Measurements from ENCODE around the gene HLCS.
"Not testable (repeated sequence)": the region's sequence is repeated elsewhere in the genome, so short reads cannot be mapped to it uniquely, and the experiment has no call there.

The HLCS gene

GRCh38 chr21:36966066-36966820 lies at the start of gene HLCS:
Gene HLCS (minus strand): TSS chr21:36966669. CDS start chr21:36966638, 31 bp downstream.
- peak; percentile 88 to 90 for ATAC-seq (replicated peaks)
- peak within 1 kb of the TSS; percentile 83 to 89 for H3K4me3 Mint-ChIP-seq
- no peaks in the 10 kb centered on the region for H3K27me3 Mint-ChIP-seq
- peak; percentile 55 for DNase-seq
- H3K4me1 Mint-ChIP-seq, result peaks cover 14 to 32% of the 10 kb centered on the region in 2 donors
- H3K9me3 Mint-ChIP-seq, result no peaks in the 10 kb centered on the region
- H3K27ac Mint-ChIP-seq, result peak within 1 kb of the TSS; percentile 88
- H3K36me3 Mint-ChIP-seq, result no peaks in the 10 kb centered on the region

GRCh38 chr21:37009740-37010341 lies 43.4 kb upstream of the HLCS start:
- no peaks in the 10 kb centered on the region for H3K9me3 Mint-ChIP-seq
- no peak overlapping the region for H3K27ac Mint-ChIP-seq
- no peaks in the 10 kb centered on the region for H3K36me3 Mint-ChIP-seq
- peak; percentile 93 for ATAC-seq (replicated peaks)
- peaks cover 54 to 57% of the 10 kb centered on the region in 2 donors for H3K27me3 Mint-ChIP-seq
- peaks cover 17 to 28% of the 10 kb centered on the region in 2 donors for H3K4me1 Mint-ChIP-seq
- peak; percentile 66 for DNase-seq
- H3K4me3 Mint-ChIP-seq, result peak overlapping the region; percentile 50 to 78

GRCh38 chr21:37008724-37009123 lies 42.3 kb upstream of the HLCS start:
- H3K4me3 Mint-ChIP-seq, result no peak overlapping the region
- no peaks in the 10 kb centered on the region for H3K9me3 Mint-ChIP-seq
- H3K36me3 Mint-ChIP-seq, result no peaks in the 10 kb centered on the region
- ATAC-seq (replicated peaks) (no peak), DNase-seq (no peak)
- peaks cover 17 to 28% of the 10 kb centered on the region in 2 donors for H3K4me1 Mint-ChIP-seq
- no peak overlapping the region for H3K27ac Mint-ChIP-seq
- H3K27me3 Mint-ChIP-seq, result peaks cover 47 to 50% of the 10 kb centered on the region in 2 donors

- Mint-ChIP-seq H3K27me3 (peaks cover 34 to 40% of the 10 kb centered on the region in 2 donors), H3K4me3 (peak within 1 kb of the TSS; percentile 65), H3K4me1 (peaks cover 17 to 28% of the 10 kb centered on the region in 2 donors), H3K27ac (peak within 1 kb of the TSS; percentile 51), H3K9me3 (no peaks in the 10 kb centered on the region), H3K36me3 (no peaks in the 10 kb centered on the region)
- DNase-seq (no peak), ATAC-seq (replicated peaks) (peak; percentile 13 to 22)
These were observed 40.2 kb upstream of the HLCS start, which contains the start of gene RIPPLY3 for GRCh38 chr21:37006486-37007291. Gene RIPPLY3 (plus strand): TSS chr21:37006702. CDS start chr21:37006773, 71 bp downstream.

GRCh38 chr21:37005548-37006485 lies 39.3 kb upstream of the HLCS start:
- DNase-seq (no peak), ATAC-seq (replicated peaks) (no peak)
- Mint-ChIP-seq H3K4me3 (peak overlapping the region; percentile 53 to 65), H3K9me3 (no peaks in the 10 kb centered on the region), H3K4me1 (peaks cover 17 to 28% of the 10 kb centered on the region in 2 donors), H3K36me3 (no peaks in the 10 kb centered on the region), H3K27ac (no peak overlapping the region), H3K27me3 (peaks cover 34% of the 10 kb centered on the region in 2 donors)

- not testable (repeated sequence) for DNase-seq; H3K4me3 Mint-ChIP-seq; H3K36me3 Mint-ChIP-seq; H3K9me3 Mint-ChIP-seq; ATAC-seq (replicated peaks); H3K27ac Mint-ChIP-seq
- H3K4me1 Mint-ChIP-seq, result peaks cover 6 to 15% of the 10 kb centered on the region in 2 donors
- H3K27me3 Mint-ChIP-seq, result peaks cover 19 to 21% of the 10 kb centered on the region in 2 donors
These were observed 37.4 kb upstream of the HLCS start for GRCh38 chr21:37003917-37004316.

- DNase-seq; H3K4me3 Mint-ChIP-seq; H3K27ac Mint-ChIP-seq; H3K9me3 Mint-ChIP-seq; H3K36me3 Mint-ChIP-seq; ATAC-seq (replicated peaks): not testable (repeated sequence)
- peaks cover 6 to 15% of the 10 kb centered on the region in 2 donors for H3K4me1 Mint-ChIP-seq
- peaks cover 10% of the 10 kb centered on the region in 2 donors for H3K27me3 Mint-ChIP-seq
These were observed 36.4 kb upstream of the HLCS start for GRCh38 chr21:37002851-37003250.

GRCh38 chr21:37001441-37001840 lies 35.0 kb upstream of the HLCS start:
- no peak overlapping the region for H3K27ac Mint-ChIP-seq
- H3K9me3 Mint-ChIP-seq, result no peaks in the 10 kb centered on the region
- no peak overlapping the region for H3K4me3 Mint-ChIP-seq
- no peaks in the 10 kb centered on the region for H3K27me3 Mint-ChIP-seq
- peaks cover 0 to 5% of the 10 kb centered on the region in 2 donors for H3K4me1 Mint-ChIP-seq
- DNase-seq, result no peak
- no peaks in the 10 kb centered on the region for H3K36me3 Mint-ChIP-seq
- no peak for ATAC-seq (replicated peaks)

GRCh38 chr21:37000381-37000780 lies 33.9 kb upstream of the HLCS start:
- Mint-ChIP-seq H3K27me3 (no peaks in the 10 kb centered on the region), H3K4me1 (no peaks in the 10 kb centered on the region), H3K4me3 (no peak overlapping the region), H3K9me3 (no peaks in the 10 kb centered on the region), H3K36me3 (no peaks in the 10 kb centered on the region), H3K27ac (no peak overlapping the region)
- ATAC-seq (replicated peaks) (no peak), DNase-seq (no peak)

- Mint-ChIP-seq H3K4me1 (peaks cover 0 to 5% of the 10 kb centered on the region in 2 donors), H3K27ac (peak overlapping the region; percentile 6), H3K9me3 (no peaks in the 10 kb centered on the region), H3K4me3 (no peak overlapping the region), H3K27me3 (no peaks in the 10 kb centered on the region), H3K36me3 (no peaks in the 10 kb centered on the region)
- ATAC-seq (replicated peaks) (no peak), DNase-seq (no peak)
These were observed 32.8 kb upstream of the HLCS start for GRCh38 chr21:36999131-36999898.

GRCh38 chr21:36995285-36995684 lies 28.8 kb upstream of the HLCS start:
- not testable (repeated sequence) for H3K36me3 Mint-ChIP-seq; H3K9me3 Mint-ChIP-seq; H3K27ac Mint-ChIP-seq; DNase-seq; H3K4me3 Mint-ChIP-seq; H3K27me3 Mint-ChIP-seq; H3K4me1 Mint-ChIP-seq; ATAC-seq (replicated peaks)

- ATAC-seq (replicated peaks), result no peak
- DNase-seq, result no peak
- H3K4me1 Mint-ChIP-seq, result peaks cover 3 to 11% of the 10 kb centered on the region in 2 donors
- H3K27me3 Mint-ChIP-seq, result peaks cover 0 to 5% of the 10 kb centered on the region in 2 donors
- no peaks in the 10 kb centered on the region for H3K36me3 Mint-ChIP-seq
- no peak overlapping the region for H3K27ac Mint-ChIP-seq
- peak overlapping the region in 1 of 2 donors; percentile 41 for H3K4me3 Mint-ChIP-seq
- peaks cover 1 to 4% of the 10 kb centered on the region in 2 donors for H3K9me3 Mint-ChIP-seq
These were observed 28.2 kb upstream of the HLCS start for GRCh38 chr21:36994501-36995158.
